ENCODE data around the gene RPS6KA6. TPM values are rescaled to one million over a fixed set of nuclear protein-coding genes. Genes with fewer than 3 reads are reported as not detected.

Gene RPS6KA6
- total and polyA plus RNA-seq, 12 donors, result 0.91 to 6.3 (median 4.3) TPM

DNA sequence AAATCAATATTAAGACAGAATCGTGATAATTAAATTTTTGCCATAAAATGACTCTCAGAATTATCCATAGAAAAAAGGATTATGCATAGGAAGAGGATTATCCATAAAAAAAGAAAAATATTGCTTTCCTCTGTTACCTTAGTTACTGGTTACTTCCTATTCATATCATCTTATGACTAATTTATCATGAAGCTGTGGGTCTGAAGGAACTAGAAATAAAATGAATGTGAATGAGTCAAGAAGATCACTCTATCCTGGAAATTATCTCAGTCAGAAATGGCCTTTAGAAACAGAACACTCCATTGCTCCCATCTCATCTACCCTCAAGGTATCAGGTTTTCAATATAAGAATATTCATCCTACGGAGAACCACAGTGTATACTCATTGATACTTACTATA lies 19.4 kb downstream of the RPS6KA6 start:
- Histone ChIP-seq H3K27ac (no peak overlapping the region), H3K9me3 (replicated peaks in 1 of 3) (no peaks in the 10 kb centered on the region), H3K4me1 (replicated peaks in 1 of 2) (no peaks in the 10 kb centered on the region), H3K36me3 (replicated peaks in 1 of 2) (no peaks in the 10 kb centered on the region), H3K4me3 (no peak overlapping the region), H3K27me3 (no peaks in the 10 kb centered on the region)
- WGBS, 4 donors, result 66 to 93% (median 82%) methylated on average over 2 of the region's 2 CpGs
- intact Hi-C loops (cut with DNase I), result no loop called here
- DNase-seq, result no peak
- TF ChIP-seq POLR2A (IDR thresholded peaks at IDR 0.05), result no peak
- TF ChIP-seq, protein P1, sequence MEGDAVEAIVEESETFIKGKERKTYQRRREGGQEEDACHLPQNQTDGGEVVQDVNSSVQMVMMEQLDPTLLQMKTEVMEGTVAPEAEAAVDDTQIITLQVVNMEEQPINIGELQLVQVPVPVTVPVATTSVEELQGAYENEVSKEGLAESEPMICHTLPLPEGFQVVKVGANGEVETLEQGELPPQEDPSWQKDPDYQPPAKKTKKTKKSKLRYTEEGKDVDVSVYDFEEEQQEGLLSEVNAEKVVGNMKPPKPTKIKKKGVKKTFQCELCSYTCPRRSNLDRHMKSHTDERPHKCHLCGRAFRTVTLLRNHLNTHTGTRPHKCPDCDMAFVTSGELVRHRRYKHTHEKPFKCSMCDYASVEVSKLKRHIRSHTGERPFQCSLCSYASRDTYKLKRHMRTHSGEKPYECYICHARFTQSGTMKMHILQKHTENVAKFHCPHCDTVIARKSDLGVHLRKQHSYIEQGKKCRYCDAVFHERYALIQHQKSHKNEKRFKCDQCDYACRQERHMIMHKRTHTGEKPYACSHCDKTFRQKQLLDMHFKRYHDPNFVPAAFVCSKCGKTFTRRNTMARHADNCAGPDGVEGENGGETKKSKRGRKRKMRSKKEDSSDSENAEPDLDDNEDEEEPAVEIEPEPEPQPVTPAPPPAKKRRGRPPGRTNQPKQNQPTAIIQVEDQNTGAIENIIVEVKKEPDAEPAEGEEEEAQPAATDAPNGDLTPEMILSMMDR (IDR thresholded peaks at IDR 0.05), result no peak

DNA sequence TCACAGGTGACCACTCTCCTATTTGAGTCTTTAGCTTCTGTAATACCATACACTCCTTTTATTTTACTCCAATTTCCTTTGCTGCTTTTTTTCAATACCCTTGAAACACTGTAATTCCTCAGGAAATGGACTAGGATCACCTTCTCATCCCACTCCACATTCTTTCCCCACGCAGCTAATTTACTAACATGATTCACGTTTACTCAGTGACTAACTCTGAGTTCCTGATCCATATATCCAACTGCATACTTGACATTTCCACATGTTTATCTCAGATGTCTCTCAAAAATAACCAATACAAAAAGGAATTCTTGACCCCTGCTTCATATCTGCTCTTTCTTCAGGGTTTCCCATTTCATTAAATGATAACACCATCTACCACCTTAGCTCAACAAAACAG lies 19.9 kb downstream of the RPS6KA6 start:
- Histone ChIP-seq H3K9me3 (replicated peaks in 1 of 3) (no peaks in the 10 kb centered on the region), H3K27me3 (no peaks in the 10 kb centered on the region), H3K27ac (no peak overlapping the region), H3K4me3 (no peak overlapping the region), H3K36me3 (replicated peaks in 1 of 2) (no peaks in the 10 kb centered on the region), H3K4me1 (replicated peaks in 1 of 2) (no peaks in the 10 kb centered on the region)
- no peak for DNase-seq
- intact Hi-C loops (cut with DNase I), result no loop called here
- 47 to 64% (median 53%) methylated on average over 2 of the region's 2 CpGs for WGBS, 4 donors
- no peak for TF ChIP-seq POLR2A (IDR thresholded peaks at IDR 0.05)
- TF ChIP-seq, protein P1 (IDR thresholded peaks at IDR 0.05), result no peak

DNA sequence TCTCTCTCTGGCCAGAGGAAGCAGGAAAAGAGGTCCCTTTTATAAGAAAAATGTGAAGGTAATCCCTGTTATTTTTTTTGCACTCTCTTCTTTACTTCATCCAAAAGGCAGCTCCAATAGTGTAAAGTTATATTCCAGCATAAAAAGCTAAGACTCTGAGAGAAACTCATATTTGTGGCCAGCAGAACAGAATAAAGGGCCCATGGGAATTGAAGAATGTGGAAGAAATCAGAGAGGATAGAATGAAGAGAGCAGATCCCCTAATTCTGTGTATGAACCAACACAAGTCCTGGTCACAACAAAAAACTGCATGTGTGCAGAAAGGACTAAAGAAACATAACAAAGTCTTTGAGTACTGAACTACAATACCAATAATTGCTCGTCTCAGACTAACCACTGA lies 22.3 kb downstream of the RPS6KA6 start:
- intact Hi-C loops (cut with DNase I), result no loop called here
- Histone ChIP-seq H3K9me3 (replicated peaks in 1 of 3) (no peaks in the 10 kb centered on the region), H3K27me3 (no peaks in the 10 kb centered on the region), H3K27ac (no peak overlapping the region), H3K4me1 (replicated peaks in 1 of 2) (no peaks in the 10 kb centered on the region), H3K36me3 (replicated peaks in 1 of 2) (no peaks in the 10 kb centered on the region), H3K4me3 (no peak overlapping the region)
- TF ChIP-seq, protein P1 (IDR thresholded peaks at IDR 0.05), result no peak
- no peak for TF ChIP-seq POLR2A (IDR thresholded peaks at IDR 0.05)
- 65 to 92% (median 87%) methylated on average over 1 of the region's 1 CpG for WGBS, 4 donors
- DNase-seq, result no peak

DNA sequence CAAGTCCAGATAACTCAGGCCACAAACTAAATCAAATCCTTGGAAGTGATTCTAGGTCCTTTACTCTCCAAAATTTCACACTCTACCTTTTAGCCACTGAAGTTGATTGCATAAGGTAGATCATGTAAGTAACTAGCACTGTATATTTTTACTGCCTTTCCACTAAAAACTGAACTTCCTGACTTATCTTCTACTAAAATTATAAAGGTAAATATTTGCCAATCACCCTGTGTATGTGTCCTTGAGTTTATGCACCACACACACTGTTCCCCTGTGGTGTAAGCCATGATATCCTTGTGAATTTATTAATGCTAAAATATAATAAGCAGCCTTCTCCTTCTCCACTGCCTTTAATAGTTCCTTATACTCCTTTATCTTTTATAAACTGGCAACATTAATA lies 25.6 kb downstream of the RPS6KA6 start:
- no peaks in the 10 kb centered on the region for H3K36me3 ChIP-seq (replicated peaks in 1 of 2)
- intact Hi-C loops (cut with DNase I), result no loop called here
- H3K4me3 ChIP-seq, result no peak overlapping the region
- H3K4me1 ChIP-seq (replicated peaks in 1 of 2), result no peaks in the 10 kb centered on the region
- no peaks in the 10 kb centered on the region for H3K27me3 ChIP-seq
- H3K27ac ChIP-seq, result no peak overlapping the region
- H3K9me3 ChIP-seq (replicated peaks in 1 of 3), result no peaks in the 10 kb centered on the region
- TF ChIP-seq, protein P1 (IDR thresholded peaks at IDR 0.05), result no peak
- no peak for TF ChIP-seq POLR2A (IDR thresholded peaks at IDR 0.05)
- no peak for DNase-seq
